ENCODE results near the gene MFSD6L. TPM values are rescaled to one million over a fixed set of nuclear protein-coding genes. Genes with fewer than 3 reads are reported as not detected.

Gene MFSD6L
- total RNA-seq, 1 donor from 2014 or later = 3.1 TPM

DNA sequence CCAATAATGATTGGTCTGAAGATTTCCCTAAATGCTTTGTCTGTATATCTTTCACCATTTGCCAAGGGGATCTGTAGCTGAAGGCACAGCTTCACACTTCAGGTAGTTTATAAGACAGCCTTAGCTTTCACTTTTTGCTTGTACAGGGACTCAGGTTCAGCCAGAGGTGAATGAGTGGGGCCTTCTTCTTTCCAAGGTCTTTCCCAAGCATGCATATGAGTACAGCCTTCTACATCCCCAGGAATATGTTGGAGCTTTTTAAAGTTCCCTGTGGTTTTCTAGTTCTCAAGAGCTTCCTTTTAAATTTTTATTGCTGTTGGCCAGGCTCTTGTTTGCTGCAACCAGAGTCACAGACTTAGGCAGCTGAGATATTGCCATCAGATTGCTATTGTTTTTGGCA, 22.9 kb downstream of the MFSD6L start:
- no peaks in the 10 kb centered on the region for H3K4me1 Mint-ChIP-seq (ENCODE audit: unreplicated experiment)
- H3K9me3 Mint-ChIP-seq = peaks cover 5% of the 10 kb centered on the region
- no peak for TF ChIP-seq CTCF (conservative IDR thresholded peaks at IDR 0.05)
- no peak overlapping the region for H3K4me3 Mint-ChIP-seq
- no peaks in the 10 kb centered on the region for H3K36me3 Mint-ChIP-seq
- no peak overlapping the region for H3K27ac Mint-ChIP-seq
- DNase-seq (ENCODE audit: extremely low spot score, unreplicated experiment) = no peak
- H3K27me3 Mint-ChIP-seq = peaks cover 4% of the 10 kb centered on the region

GRCh38 chr17:8766731-8767130, 32.4 kb downstream of the MFSD6L start:
- DNase-seq (ENCODE audit: extremely low spot score, unreplicated experiment) = no peak
- TF ChIP-seq CTCF (conservative IDR thresholded peaks at IDR 0.05) = no peak

GRCh38 chr17:8762012-8762411, 37.2 kb downstream of the MFSD6L start:
- TF ChIP-seq CTCF (conservative IDR thresholded peaks at IDR 0.05) = no peak
- peaks cover 9% of the 10 kb centered on the region for H3K27me3 Mint-ChIP-seq
- H3K9me3 Mint-ChIP-seq = no peaks in the 10 kb centered on the region
- H3K27ac Mint-ChIP-seq = no peak overlapping the region
- no peaks in the 10 kb centered on the region for H3K36me3 Mint-ChIP-seq
- DNase-seq (ENCODE audit: extremely low spot score, unreplicated experiment) = no peak
- H3K4me3 Mint-ChIP-seq = no peak overlapping the region
- no peaks in the 10 kb centered on the region for H3K4me1 Mint-ChIP-seq (ENCODE audit: unreplicated experiment)

More at GRCh38 chr17:8766731-8767130, 32.4 kb downstream of the MFSD6L start:
- H3K9me3 Mint-ChIP-seq = no peaks in the 10 kb centered on the region
- no peak overlapping the region for H3K4me3 Mint-ChIP-seq
- no peaks in the 10 kb centered on the region for H3K4me1 Mint-ChIP-seq (ENCODE audit: unreplicated experiment)
- H3K27ac Mint-ChIP-seq = no peak overlapping the region
- peaks cover 3% of the 10 kb centered on the region for H3K27me3 Mint-ChIP-seq
- no peaks in the 10 kb centered on the region for H3K36me3 Mint-ChIP-seq

GRCh38 chr17:8758137-8758596, 41.0 kb downstream of the MFSD6L start, which contains the start of gene SPDYE4:
Gene SPDYE4 (minus strand): TSS chr17:8758546. CDS start chr17:8758382, 164 bp downstream.
- H3K4me1 Mint-ChIP-seq (ENCODE audit: unreplicated experiment) = no peaks in the 10 kb centered on the region
- no peaks in the 10 kb centered on the region for H3K36me3 Mint-ChIP-seq
- no peak for DNase-seq (ENCODE audit: extremely low spot score, unreplicated experiment)
- TF ChIP-seq CTCF (conservative IDR thresholded peaks at IDR 0.05) = no peak
- no peak within 1 kb of the TSS for H3K27ac Mint-ChIP-seq
- peaks cover 22% of the 10 kb centered on the region for H3K27me3 Mint-ChIP-seq
- no peaks in the 10 kb centered on the region for H3K9me3 Mint-ChIP-seq
- no peak within 1 kb of the TSS for H3K4me3 Mint-ChIP-seq

GRCh38 chr17:8757189-8757588, 42.0 kb downstream of the MFSD6L start:
- no peaks in the 10 kb centered on the region for H3K4me1 Mint-ChIP-seq (ENCODE audit: unreplicated experiment)
- TF ChIP-seq CTCF (conservative IDR thresholded peaks at IDR 0.05) = no peak
- peaks cover 22% of the 10 kb centered on the region for H3K27me3 Mint-ChIP-seq
- H3K27ac Mint-ChIP-seq = no peak overlapping the region
- H3K36me3 Mint-ChIP-seq = no peaks in the 10 kb centered on the region
- no peak for DNase-seq (ENCODE audit: extremely low spot score, unreplicated experiment)
- no peak overlapping the region for H3K4me3 Mint-ChIP-seq
- H3K9me3 Mint-ChIP-seq = no peaks in the 10 kb centered on the region
